ENCODE measurements around the gene NXPH4. TPM values are rescaled to one million over a fixed set of nuclear protein-coding genes. Genes with fewer than 3 reads are reported as not detected.

NXPH4 gene
- polyA plus RNA-seq, 1 donor = 4.2 TPM

- DNase-seq = no peak
Measured at GRCh38 chr12:57230381-57231155, 14.0 kb downstream of the NXPH4 start.

GRCh38 chr12:57231276-57232021 is 14.9 kb downstream of the NXPH4 start:
- DNase-seq = no peak

GRCh38 chr12:57232156-57232756 is 15.7 kb downstream of the NXPH4 start:
- no peak for DNase-seq

GRCh38 chr12:57233357-57234232 is 17.0 kb downstream of the NXPH4 start:
- no peak for DNase-seq

GRCh38 chr12:57234233-57234570 is 17.6 kb downstream of the NXPH4 start:
- DNase-seq = no peak

GRCh38 chr12:57234571-57235016 is 18.0 kb downstream of the NXPH4 start:
- DNase-seq = no peak

GRCh38 chr12:57235017-57235727 is 18.6 kb downstream of the NXPH4 start:
- DNase-seq = peak; percentile 68

- DNase-seq = no peak
Measured at GRCh38 chr12:57235728-57236131, 19.1 kb downstream of the NXPH4 start.

GRCh38 chr12:57236201-57236924 is 19.8 kb downstream of the NXPH4 start:
- no peak for DNase-seq

- no peak for DNase-seq
Measured at GRCh38 chr12:57236925-57237595, 20.5 kb downstream of the NXPH4 start.

- no peak for DNase-seq
Measured at GRCh38 chr12:57237596-57237931, 21.0 kb downstream of the NXPH4 start.

GRCh38 chr12:57237932-57238853 is 21.6 kb downstream of the NXPH4 start:
- DNase-seq = no peak

- DNase-seq = peak; percentile 84
Measured at GRCh38 chr12:57238854-57239554, 22.4 kb downstream of the NXPH4 start.

- no peak for DNase-seq
Measured at GRCh38 chr12:57239587-57240065, 23.0 kb downstream of the NXPH4 start.

- no peak for DNase-seq
Measured at GRCh38 chr12:57240066-57240921, 23.7 kb downstream of the NXPH4 start.

- no peak for DNase-seq
Measured at GRCh38 chr12:57240926-57241401, 24.4 kb downstream of the NXPH4 start.

All from left kidney (tissue), 2 donors.